ENCODE measurements around the gene SNAP91.

- TF ChIP-seq CTCF (IDR thresholded peaks at IDR 0.05; ENCODE audit: low read length) (no peak), EZH2 (optimal IDR thresholded peaks at IDR 0.05; ENCODE audit: low read depth, low read length) (no peak)
Measured at GRCh38 chr6:83729871-83730270, 21.0 kb upstream of the SNAP91 start.

Measured in MM.1S (cell line).